B cell (primary cell): ENCODE results near the gene TCHH. TPM values are rescaled to one million over a fixed set of nuclear protein-coding genes. Genes with fewer than 3 reads are reported as not detected.
A peak's percentile ranks its signal among the peaks of the same experiment; 100 is the strongest.

ENCODE experiments used
- ATAC-seq: fragments of 200-7000 bp; cut with Tn5 transposase; one replicate; pipeline ENCODE4 v1.10.0; 2021; ENCODE audit warnings: low read depth, mild to moderate bottlenecking, moderate number of reproducible peaks, moderate library complexity
- CTCF ChIA-PET: fragments of 350-600 bp; sonication (Branson Sonifier 250); formaldehyde crosslinking; loops from one replicate; lab custom pipeline; 2021; ENCODE audit warnings: antibody characterized with exemption, inconsistent platforms; lab: Charles Lee
- POLR2A ChIA-PET: fragments of 350-600 bp; sonication (Branson Sonifier 250); formaldehyde crosslinking; loops from one replicate; lab custom pipeline; 2021; ENCODE audit warnings: antibody characterized with exemption; lab: Charles Lee
- DNase-seq: peaks from one replicate; pipeline ENCODE4 v3.0.0; 2013
- H2AFZ ChIP-seq: 2 replicates; pipeline ENCODE4 v1.6.1; 2012; ENCODE audit warnings: mild to moderate bottlenecking, low read depth, low read length; ENCODE audit not compliant: insufficient read depth, poor library complexity, severe bottlenecking
- H3K27ac ChIP-seq, 2 donors: 1 replicate in 1 of 2; 2 replicates in 1 of 2; pipeline ENCODE4 v1.5.1; 2012 to 2013; ENCODE audit warnings: low read length in 2 of 2, mild to moderate bottlenecking in 2 of 2, moderate library complexity in 1 of 2
- H3K27me3 ChIP-seq, 4 experiments: fragments of 200-600 bp in 1 of 4; sonication (generic) in 1 of 4; replicated peaks in 1 of 4; 1 replicate in 2 of 4; 2 replicates in 2 of 4; pipeline versions ENCODE4 v1.6.1 to v1.7.0; 2013 to 2016; ENCODE audit warnings: low read length in 3 of 4, mild to moderate bottlenecking in 2 of 4, mixed read lengths in 1 of 4, moderate library complexity in 1 of 4; ENCODE audit not compliant: insufficient read depth in 4 of 4, control insufficient read depth in 3 of 4; ENCODE audit errors: control extremely low read depth in 1 of 4
- H3K36me3 ChIP-seq, 2 experiments: replicated peaks in 1 of 2; 1 replicate in 1 of 2; 2 replicates in 1 of 2; pipeline versions ENCODE4 v1.6.1 to v1.7.1; 2013; ENCODE audit warnings: low read length in 1 of 2; ENCODE audit not compliant: insufficient read depth in 2 of 2, control insufficient read depth in 1 of 2; ENCODE audit errors: control extremely low read depth in 1 of 2, extremely low read depth in 1 of 2
- H3K4me1 ChIP-seq, 2 donors: fragments of 200-600 bp in 1 of 2; sonication (generic) in 1 of 2; 1 replicate in 1 of 2; 2 replicates in 1 of 2; pipeline versions ENCODE4 v1.5.1 to v1.6.1; 2013 to 2017; ENCODE audit warnings: low read length in 2 of 2; ENCODE audit not compliant: control insufficient read depth in 2 of 2, insufficient read depth in 2 of 2
- H3K4me2 ChIP-seq: replicated peaks from 2 replicates; pipeline ENCODE3; 2012; ENCODE audit warnings: mild to moderate bottlenecking, low read depth, low read length; ENCODE audit not compliant: poor library complexity, severe bottlenecking
- H3K4me3 ChIP-seq, 5 experiments: fragments of 200-600 bp in 1 of 5; sonication (generic) in 1 of 5; 1 replicate in 3 of 5; 2 replicates in 2 of 5; pipeline versions ENCODE4 v1.5.1 to v1.7.0; 2011 to 2016; ENCODE audit warnings: low read length in 4 of 5, mild to moderate bottlenecking in 4 of 5, low read depth in 2 of 5, control low read depth in 1 of 5, moderate library complexity in 1 of 5; ENCODE audit not compliant: insufficient read depth in 1 of 5; ENCODE audit errors: control extremely low read depth in 1 of 5, extremely low read depth in 1 of 5
- H3K79me2 ChIP-seq: fragments of 200-600 bp; sonication (generic); one replicate; pipeline ENCODE4 v1.6.0; 2016; ENCODE audit warnings: low read length; ENCODE audit not compliant: control insufficient read depth, insufficient read depth
- H3K9ac ChIP-seq: fragments of 200-600 bp; sonication (generic); 2 replicates; pipeline ENCODE4 v1.6.1; 2017; ENCODE audit warnings: mild to moderate bottlenecking, low read length, moderate library complexity
- H3K9me3 ChIP-seq, 3 donors: one replicate each; pipeline versions ENCODE4 v1.6.1 to v1.7.1; 2013; ENCODE audit warnings: low read length in 2 of 3; ENCODE audit not compliant: control insufficient read depth in 2 of 3, insufficient read depth in 1 of 3; ENCODE audit errors: control extremely low read depth in 1 of 3
- H4K20me1 ChIP-seq: 2 replicates; pipeline ENCODE4 v1.6.0; 2012; ENCODE audit warnings: mild to moderate bottlenecking, low read length; ENCODE audit not compliant: insufficient read depth, control insufficient read depth, poor library complexity, severe bottlenecking
- H3K27ac Mint-ChIP-seq: one replicate; pipeline ENCODE4 v1.8.0; 2021; ENCODE audit warnings: mixed read lengths
- H3K27me3 Mint-ChIP-seq: one replicate; pipeline ENCODE4 v1.8.0; 2021; ENCODE audit warnings: mixed read lengths
- H3K4me1 Mint-ChIP-seq: one replicate; pipeline ENCODE4 v1.8.0; 2021; ENCODE audit warnings: mixed read lengths
- H3K4me3 Mint-ChIP-seq: one replicate; pipeline ENCODE4 v1.8.0; 2021; ENCODE audit warnings: mixed read lengths
- H3K9me3 Mint-ChIP-seq: one replicate; pipeline ENCODE4 v1.8.0; 2022; ENCODE audit warnings: mixed read lengths; ENCODE audit not compliant: insufficient read depth
- EZH2 ChIP-seq: IDR thresholded peaks from 2 replicates; pipeline ENCODE4 v1.6.1; 2012; ENCODE audit warnings: borderline replicate concordance, low read depth, mild to moderate bottlenecking, moderate library complexity, low read length; ENCODE audit not compliant: insufficient read depth, poor library complexity, severe bottlenecking
- WGBS: methylation state at CpG from one replicate; pipeline ENCODE4 v1.1.5; 2013; ENCODE audit warnings: missing lambda C conversion rate; ENCODE audit not compliant: insufficient coverage; 5-methylcytosine and 5-hydroxymethylcytosine counted together
- intact Hi-C: fragments of 100-400 bp; cut with micrococcal nuclease; formaldehyde crosslinking; loops from one replicate; pipeline ENCODE4 v1.10.0; 2022
- polyA plus RNA-seq: library from polyadenylated mRNA; depleted of rRNA; stranded (reverse); fragments of >200 nt; gene quantifications from 2 replicates; pipeline ENCODE4 v1.2.3, GENCODE V29; 2012
- total RNA-seq, 2 donors: library from RNA; stranded (reverse); fragments of 120-200 nt in 1 of 2; gene quantifications; 1 replicate in 1 of 2; 2 replicates in 1 of 2; pipeline versions ENCODE4 v1.2.3 to v1.2.4, GENCODE V29; 2013 to 2022
- TF ChIP-seq, protein P1 (sequence below): fragments of 200-600 bp; IDR thresholded peaks from one replicate; pipeline ENCODE4 v1.8.0; 2022; ENCODE audit warnings: antibody characterized with exemption, mild to moderate bottlenecking

The TCHH gene
- total and polyA plus RNA-seq, 2 donors (not counting 1 experiment from before 2014, with no cell fraction given), result not detected

DNA sequence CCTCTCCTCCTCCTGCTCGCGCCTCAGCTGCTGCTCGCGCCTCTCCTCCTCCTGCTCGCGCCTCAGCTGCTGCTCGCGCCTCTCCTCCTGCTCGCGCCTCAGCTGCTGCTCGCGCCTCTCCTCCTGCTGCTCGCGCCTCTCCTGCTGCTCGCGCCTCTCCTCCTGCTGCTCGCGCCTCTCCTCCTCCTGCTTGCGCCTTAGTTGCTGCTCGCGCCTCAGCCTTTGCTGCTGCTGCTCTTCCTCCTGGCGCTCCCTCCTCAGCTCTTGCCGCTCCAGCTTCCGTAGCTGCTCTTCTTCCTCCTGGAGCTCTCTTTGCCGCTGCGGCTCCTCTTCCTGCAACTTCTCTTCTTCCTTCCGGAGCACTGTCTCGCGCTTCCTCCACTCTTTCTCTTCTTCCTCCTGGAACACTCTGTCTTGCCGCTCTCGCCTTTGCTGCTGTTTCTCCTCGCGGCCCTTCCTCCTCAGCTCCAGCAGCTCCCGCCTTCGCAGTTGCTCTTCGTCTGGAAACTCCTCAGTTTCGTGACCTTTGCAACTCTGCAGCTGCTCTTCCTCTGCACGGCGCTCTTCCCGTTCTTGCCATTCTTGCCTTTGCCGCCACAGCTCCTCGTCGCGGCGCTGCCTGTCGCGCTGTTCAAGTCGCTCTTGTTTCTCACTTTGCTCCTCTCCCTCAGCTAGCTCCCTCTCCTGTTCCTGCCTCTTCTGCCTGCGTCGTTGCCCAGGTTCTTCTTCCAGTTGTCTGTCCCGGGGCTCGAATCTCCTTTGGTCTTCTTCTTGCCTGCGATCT is 3.0 kb downstream of the TCHH start:
- no peak overlapping the region for H3K27ac ChIP-seq
- ATAC-seq (no peak), DNase-seq (peak; percentile 35)
- H3K4me3 ChIP-seq, result peak overlapping the region in 3 of 5 experiments; percentile 29 to 58 (median 42)
- Mint-ChIP-seq H3K27ac (no peak overlapping the region), H3K4me3 (no peak overlapping the region), H3K4me1 (peaks cover 6% of the 10 kb centered on the region), H3K9me3 (no peaks in the 10 kb centered on the region), H3K27me3 (peaks cover 28% of the 10 kb centered on the region)
- peak overlapping the region; percentile 78 for H2AFZ ChIP-seq
- H3K4me2 ChIP-seq, result peak overlapping the region; percentile 85
- 2% methylated on average over 53 of the region's 53 CpGs for WGBS
- TF ChIP-seq, protein P1, sequence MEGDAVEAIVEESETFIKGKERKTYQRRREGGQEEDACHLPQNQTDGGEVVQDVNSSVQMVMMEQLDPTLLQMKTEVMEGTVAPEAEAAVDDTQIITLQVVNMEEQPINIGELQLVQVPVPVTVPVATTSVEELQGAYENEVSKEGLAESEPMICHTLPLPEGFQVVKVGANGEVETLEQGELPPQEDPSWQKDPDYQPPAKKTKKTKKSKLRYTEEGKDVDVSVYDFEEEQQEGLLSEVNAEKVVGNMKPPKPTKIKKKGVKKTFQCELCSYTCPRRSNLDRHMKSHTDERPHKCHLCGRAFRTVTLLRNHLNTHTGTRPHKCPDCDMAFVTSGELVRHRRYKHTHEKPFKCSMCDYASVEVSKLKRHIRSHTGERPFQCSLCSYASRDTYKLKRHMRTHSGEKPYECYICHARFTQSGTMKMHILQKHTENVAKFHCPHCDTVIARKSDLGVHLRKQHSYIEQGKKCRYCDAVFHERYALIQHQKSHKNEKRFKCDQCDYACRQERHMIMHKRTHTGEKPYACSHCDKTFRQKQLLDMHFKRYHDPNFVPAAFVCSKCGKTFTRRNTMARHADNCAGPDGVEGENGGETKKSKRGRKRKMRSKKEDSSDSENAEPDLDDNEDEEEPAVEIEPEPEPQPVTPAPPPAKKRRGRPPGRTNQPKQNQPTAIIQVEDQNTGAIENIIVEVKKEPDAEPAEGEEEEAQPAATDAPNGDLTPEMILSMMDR, result no peak
- no peak for TF ChIP-seq EZH2
- H3K79me2 ChIP-seq, result no peaks in the 10 kb centered on the region
- ChIA-PET POLR2A (interaction anchor here (0.8 kb wide), 1 partner anchor 73 kb away, joined by 3 read pairs; no protein-coding TSS in a partner anchor), CTCF (interaction anchor here (1.2 kb wide), 1 partner anchor 346 kb away, joined by 3 read pairs; no protein-coding TSS in a partner anchor)
- peaks cover 0 to 84% (median 74%) of the 10 kb centered on the region in 4 experiments for H3K27me3 ChIP-seq
- no peaks in the 10 kb centered on the region for H4K20me1 ChIP-seq
- H3K9me3 ChIP-seq, result peaks cover 0 to 38% (median 0%) of the 10 kb centered on the region in 3 donors
- H3K36me3 ChIP-seq, result no peaks in the 10 kb centered on the region
- H3K4me1 ChIP-seq, result peaks cover 46 to 57% of the 10 kb centered on the region in 2 donors
- H3K9ac ChIP-seq, result peak overlapping the region; percentile 55
- intact Hi-C loops, result no loop called here
